H9 (cell line): Measurements from ENCODE around the gene GRIP2. TPM values are rescaled to one million over a fixed set of nuclear protein-coding genes. Genes with fewer than 3 reads are reported as not detected.

Source experiments
- DNase-seq: peaks from one replicate; pipeline ENCODE4 v3.0.0-alpha.2; 2017
- H2AFZ ChIP-seq: one replicate; pipeline ENCODE4 v1.6.1; 2013; ENCODE audit warnings: mild to moderate bottlenecking, low read length, control low read depth, moderate library complexity
- H2AK5ac ChIP-seq: 2 replicates; pipeline ENCODE4 v1.6.1; 2013; ENCODE audit warnings: low read length, control low read depth, mixed read lengths; ENCODE audit not compliant: insufficient read length
- H2BK120ac ChIP-seq: one replicate; pipeline ENCODE4 v1.6.1; 2013; ENCODE audit warnings: low read depth, mild to moderate bottlenecking, low read length, control low read depth, inconsistent platforms; ENCODE audit not compliant: poor library complexity, severe bottlenecking
- H2BK12ac ChIP-seq: 2 replicates; pipeline ENCODE4 v1.6.1; 2013; ENCODE audit warnings: low read length, control low read depth, mixed read lengths, low read depth; ENCODE audit not compliant: insufficient read length
- H2BK15ac ChIP-seq: 2 replicates; pipeline ENCODE4 v1.6.1; 2013; ENCODE audit warnings: low read depth, low read length, control low read depth
- H2BK20ac ChIP-seq: one replicate; pipeline ENCODE4 v1.6.1; 2013; ENCODE audit warnings: low read depth, mild to moderate bottlenecking, low read length, control low read depth, inconsistent platforms; ENCODE audit not compliant: poor library complexity, severe bottlenecking
- H2BK5ac ChIP-seq: 2 replicates; pipeline ENCODE4 v1.6.1; 2013; ENCODE audit warnings: low read length, control low read depth, mixed read lengths; ENCODE audit not compliant: insufficient read length
- H3K14ac ChIP-seq: 2 replicates; pipeline ENCODE4 v1.6.1; 2013; ENCODE audit warnings: low read length, control low read depth; ENCODE audit not compliant: insufficient read depth
- H3K18ac ChIP-seq: 2 replicates; pipeline ENCODE4 v1.6.1; 2013; ENCODE audit warnings: low read depth, mild to moderate bottlenecking, mixed read lengths, low read length, control low read depth; ENCODE audit not compliant: insufficient read length
- H3K23ac ChIP-seq: 2 replicates; pipeline ENCODE4 v1.6.1; 2013; ENCODE audit warnings: low read length, control low read depth, mixed read lengths, low read depth; ENCODE audit not compliant: insufficient read length
- H3K23me2 ChIP-seq: 2 replicates; pipeline ENCODE4 v1.6.1; 2013; ENCODE audit warnings: low read depth, mild to moderate bottlenecking, mixed read lengths, low read length, control low read depth; ENCODE audit not compliant: insufficient read length, poor library complexity, severe bottlenecking
- H3K27ac ChIP-seq: 2 replicates; pipeline ENCODE4 v1.5.1; 2013; ENCODE audit warnings: low read length, control low read depth, mixed read lengths, low read depth; ENCODE audit not compliant: insufficient read length
- H3K27me3 ChIP-seq: 2 replicates; pipeline ENCODE4 v1.6.1; 2013; ENCODE audit warnings: low read length, control low read depth, inconsistent platforms; ENCODE audit not compliant: insufficient read depth
- H3K4ac ChIP-seq: 2 replicates; pipeline ENCODE4 v1.6.1; 2013; ENCODE audit warnings: low read depth, mild to moderate bottlenecking, control low read depth, inconsistent platforms, low read length, moderate library complexity
- H3K4me1 ChIP-seq: 2 replicates; pipeline ENCODE4 v1.6.1; 2013; ENCODE audit warnings: low read length, control low read depth, inconsistent platforms; ENCODE audit not compliant: insufficient read depth
- H3K4me2 ChIP-seq: 2 replicates; pipeline ENCODE4 v1.6.1; 2013; ENCODE audit warnings: low read length, control low read depth, mixed read lengths; ENCODE audit not compliant: insufficient read length, insufficient read depth
- H3K56ac ChIP-seq: 2 replicates; pipeline ENCODE4 v1.6.1; 2013; ENCODE audit warnings: low read depth, mild to moderate bottlenecking, mixed read lengths, low read length, control low read depth; ENCODE audit not compliant: insufficient read length
- H3K79me1 ChIP-seq: 2 replicates; pipeline ENCODE4 v1.6.1; 2013; ENCODE audit warnings: low read depth, mild to moderate bottlenecking, moderate library complexity, low read length, control low read depth, inconsistent platforms; ENCODE audit not compliant: insufficient read depth, poor library complexity, severe bottlenecking
- H3K79me2 ChIP-seq: 2 replicates; pipeline ENCODE4 v1.6.1; 2013; ENCODE audit warnings: low read length, control low read depth, inconsistent platforms; ENCODE audit not compliant: insufficient read depth
- H3K9ac ChIP-seq: 2 replicates; pipeline ENCODE4 v1.6.1; 2013; ENCODE audit warnings: low read length, control low read depth, mixed read lengths; ENCODE audit not compliant: insufficient read length; ENCODE audit errors: extremely low read depth
- H3K9me3 ChIP-seq: one replicate; pipeline ENCODE4 v1.6.1; 2013; ENCODE audit warnings: low read depth, low read length, inconsistent platforms; ENCODE audit not compliant: control insufficient read depth
- H3T11ph ChIP-seq: one replicate; pipeline ENCODE4 v1.6.1; 2013; ENCODE audit warnings: mild to moderate bottlenecking, low read length, control low read depth, inconsistent platforms
- H4K20me1 ChIP-seq: one replicate; pipeline ENCODE4 v1.6.1; 2013; ENCODE audit not compliant: control insufficient read depth, insufficient read length, insufficient read depth
- H4K5ac ChIP-seq: 2 replicates; pipeline ENCODE4 v1.6.1; 2013; ENCODE audit warnings: low read depth, mild to moderate bottlenecking, mixed read lengths, low read length, control low read depth; ENCODE audit not compliant: insufficient read length
- H4K8ac ChIP-seq: replicated peaks from 2 replicates; pipeline ENCODE4 v1.6.1; 2013; ENCODE audit warnings: low read length, control low read depth, mixed read lengths, low read depth; ENCODE audit not compliant: insufficient read length
- H4K91ac ChIP-seq: 2 replicates; pipeline ENCODE4 v1.6.1; 2013; ENCODE audit warnings: low read depth, mild to moderate bottlenecking, moderate library complexity, mixed read lengths, low read length, control low read depth; ENCODE audit not compliant: insufficient read length
- H3K27ac Mint-ChIP-seq, 3 experiments: 2 replicates in 2 of 3; 3 replicates in 1 of 3; pipeline ENCODE4 v1.8.0; 2020 to 2021; ENCODE audit warnings: mixed read lengths in 3 of 3, mild to moderate bottlenecking in 1 of 3, moderate library complexity in 1 of 3
- H3K27me3 Mint-ChIP-seq: 2 replicates; pipeline ENCODE4 v1.8.0; 2021; ENCODE audit warnings: low read depth, mild to moderate bottlenecking, moderate library complexity, mixed read lengths
- H3K36me3 Mint-ChIP-seq, 3 experiments: 2 replicates in 2 of 3; 3 replicates in 1 of 3; pipeline ENCODE4 v1.8.0; 2020 to 2021; ENCODE audit warnings: low read depth in 3 of 3, mixed read lengths in 3 of 3; ENCODE audit not compliant: insufficient read depth in 1 of 3
- H3K4me1 Mint-ChIP-seq, 2 experiments: 2 replicates each; pipeline ENCODE4 v1.8.0; 2020; ENCODE audit warnings: mixed read lengths in 2 of 2
- H3K4me3 Mint-ChIP-seq, 2 experiments: 2 replicates in 1 of 2; 3 replicates in 1 of 2; pipeline ENCODE4 v1.8.0; 2020 to 2021; ENCODE audit warnings: mild to moderate bottlenecking in 2 of 2, mixed read lengths in 2 of 2, moderate library complexity in 1 of 2
- H3K9me3 Mint-ChIP-seq, 2 experiments: 2 replicates in 1 of 2; 3 replicates in 1 of 2; pipeline ENCODE4 v1.8.0; 2020; ENCODE audit warnings: mild to moderate bottlenecking in 2 of 2, mixed read lengths in 2 of 2, moderate library complexity in 1 of 2
- CTCF ChIP-seq: fragments of 200-600 bp; sonication (generic); conservative IDR thresholded peaks from 3 replicates; pipeline ENCODE4 v1.8.0; 2021; ENCODE audit warnings: antibody characterized with exemption, mild to moderate bottlenecking
- WGBS: extraction: QIAGEN DNeasy Blood & Tissue Kit; methylation state at CpG from one replicate; pipeline ENCODE4 v1.1.7; 2013; ENCODE audit warnings: missing lambda C conversion rate, low lambda C conversion rate, mixed read lengths; ENCODE audit not compliant: insufficient read length; ENCODE audit errors: extremely low coverage; 5-methylcytosine and 5-hydroxymethylcytosine counted together
- total RNA-seq: library from RNA; stranded (reverse); gene quantifications from 2 replicates; pipeline ENCODE4 v1.2.1, GENCODE V29; 2021

The GRIP2 gene
- total RNA-seq, 1 experiment from 2014 or later: 3.1 TPM

DNA sequence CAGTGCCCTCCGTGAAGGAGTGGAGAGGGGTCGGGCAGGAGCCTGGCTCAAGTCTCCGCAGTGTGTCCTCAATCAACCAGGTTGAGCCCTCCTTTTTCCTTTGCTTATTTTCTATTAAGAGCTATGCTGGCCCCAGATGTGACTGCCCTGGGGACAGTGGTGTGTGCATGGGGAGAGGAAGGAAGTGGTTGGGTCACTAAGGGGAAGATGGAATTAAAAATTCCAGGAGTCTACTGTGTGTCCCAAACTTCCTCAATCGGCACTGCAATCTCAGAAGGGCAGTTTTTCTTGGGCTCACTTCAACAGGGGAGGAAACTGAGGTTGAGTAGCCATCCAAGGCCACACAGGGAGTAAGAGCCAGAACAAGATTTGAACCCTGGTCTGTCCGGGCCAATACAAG, 13.7 kb upstream of the GRIP2 start:
- Histone ChIP-seq H3T11ph (no peak overlapping the region), H3K9ac (no peak overlapping the region), H2BK120ac (no peak overlapping the region), H3K79me1 (no peaks in the 10 kb centered on the region), H3K4ac (no peak overlapping the region), H3K18ac (no peak overlapping the region), H4K91ac (no peak overlapping the region), H3K4me2 (no peak overlapping the region), H2BK15ac (no peak overlapping the region), H3K56ac (no peak overlapping the region), H2AFZ (no peak overlapping the region), H3K27ac (no peak overlapping the region), H3K23ac (no peak overlapping the region), H3K27me3 (no peaks in the 10 kb centered on the region), H3K14ac (no peak overlapping the region), H2BK20ac (no peak overlapping the region), H4K5ac (no peak overlapping the region), H3K9me3 (no peaks in the 10 kb centered on the region), H4K20me1 (no peaks in the 10 kb centered on the region), H2AK5ac (no peak overlapping the region), H4K8ac (no peak overlapping the region), H3K79me2 (no peaks in the 10 kb centered on the region), H3K4me1 (no peaks in the 10 kb centered on the region), H3K23me2 (no peaks in the 10 kb centered on the region), H2BK5ac (no peak overlapping the region), H2BK12ac (no peak overlapping the region)
- Mint-ChIP-seq H3K36me3 (no peaks in the 10 kb centered on the region; a peak in 1 of 7 replicates), H3K27me3 (peaks cover 9% of the 10 kb centered on the region), H3K4me1 (peaks cover 13 to 18% of the 10 kb centered on the region in 2 experiments), H3K27ac (no peak overlapping the region), H3K4me3 (no peak overlapping the region), H3K9me3 (no peaks in the 10 kb centered on the region)
- no peak for TF ChIP-seq CTCF
- WGBS: no CpG with 5 or more reads among the region's 5 CpGs
- no peak for DNase-seq
